ENCODE results near the gene CFAP100. TPM values are rescaled to one million over a fixed set of nuclear protein-coding genes. Genes with fewer than 3 reads are reported as not detected.

CFAP100 gene
- total and polyA plus RNA-seq, 2 of the 4 experiments (the other 2 are of a cell fraction) = not detected

- Histone ChIP-seq H3K4me3 (ENCODE audit: insufficient read depth, low read depth, low read length) (no peak overlapping the region), H3K56ac (ENCODE audit: extremely low read depth, insufficient read depth, low read length) (no peak overlapping the region), H3K4me1 (ENCODE audit: control insufficient read depth, insufficient read depth, low read length) (no peaks in the 10 kb centered on the region), H2AK9ac (replicated peaks; ENCODE audit: low read depth, low read length, poor library complexity) (no peak overlapping the region), H3K79me1 (ENCODE audit: low read depth in 1 of 2, low read length in 2 of 2) (no peaks in the 10 kb centered on the region), H2AFZ (replicated peaks; ENCODE audit: low read length, poor library complexity) (no peak overlapping the region), H4K91ac (ENCODE audit: insufficient read depth, low read depth, low read length) (no peak overlapping the region), H3K4me2 (ENCODE audit: low read depth, low read length) (no peak overlapping the region), H3K18ac (ENCODE audit: low read depth, low read length) (no peak overlapping the region), H3K4ac (ENCODE audit: low read depth, low read length) (no peak overlapping the region), H3K36me3 (ENCODE audit: control insufficient read depth, insufficient read depth, low read length) (no peaks in the 10 kb centered on the region), H2AK5ac (ENCODE audit: low read depth, low read length) (no peak overlapping the region), H4K5ac (ENCODE audit: low read depth, low read length) (no peak overlapping the region), H3K9ac (ENCODE audit: low read depth, low read length) (no peak overlapping the region), H3K27me3 (ENCODE audit: control insufficient read depth, insufficient read depth, low read length) (peaks cover 19% of the 10 kb centered on the region), H3K9me1 (ENCODE audit: insufficient read depth, low read length) (no peaks in the 10 kb centered on the region; the same call in 1 of the 2 replicates), H2BK5ac (ENCODE audit: low read depth, low read length, poor library complexity, severe bottlenecking) (no peak overlapping the region), H2BK20ac (ENCODE audit: low read depth, low read length) (no peak overlapping the region), H3K23ac (ENCODE audit: low read depth, low read length) (no peak overlapping the region), H4K8ac (ENCODE audit: low read depth in 2 of 2, low read length in 2 of 2) (no peak overlapping the region), H2BK120ac (ENCODE audit: low read depth, low read length) (no peak overlapping the region), H3K27ac (ENCODE audit: insufficient read depth, low read length) (no peak overlapping the region), H2BK15ac (ENCODE audit: low read depth, low read length) (no peak overlapping the region), H3K14ac (replicated peaks; ENCODE audit: low read depth, low read length) (no peak overlapping the region), H3K9me3 (ENCODE audit: control insufficient read depth, insufficient read depth, low read length) (no peaks in the 10 kb centered on the region), H4K20me1 (ENCODE audit: insufficient read depth, low read length) (no peaks in the 10 kb centered on the region)
- POLR2A ChIA-PET (ENCODE audit: unreplicated experiment) = no interaction called here
- dilution Hi-C loops (cut with HindIII; ENCODE audit: low sequenced_read_pairs, unreplicated experiment) (no loop called here), in situ Hi-C loops (cut with MboI; ENCODE audit: low sequenced_read_pairs) (loop anchor here (10.0 to 25.0 kb wide), 2 partner anchors 155 to 437 kb away; partner anchors contain the start of gene ROPN1B), intact Hi-C loops (cut with micrococcal nuclease) (no loop called here)
- DNase-seq (no peak), ATAC-seq (ENCODE audit: low read depth) (no peak)
- no TSS peak for BruUV-seq (replicated peaks)
- no peak for TF ChIP-seq MAZ (IDR thresholded peaks at IDR 0.05; ENCODE audit: borderline replicate concordance, low read depth, low read length)
- no peak for TF ChIP-seq RCOR1 (IDR thresholded peaks at IDR 0.05; ENCODE audit: insufficient replicate concordance, low read length)
- TF ChIP-seq RAD21 (IDR thresholded peaks at IDR 0.05; ENCODE audit: low read length) = no peak
- no peak for TF ChIP-seq RFX5 (IDR thresholded peaks at IDR 0.05; ENCODE audit: low read depth, low read length)
- no peak for TF ChIP-seq CHD1 (IDR thresholded peaks at IDR 0.05; ENCODE audit: low read depth, low read length)
- no peak for TF ChIP-seq ELK1 (IDR thresholded peaks at IDR 0.05; ENCODE audit: borderline replicate concordance, low read depth, low read length)
- TF ChIP-seq MXI1 (IDR thresholded peaks at IDR 0.05; ENCODE audit: borderline replicate concordance, low read depth, low read length) = no peak
- no peak for TF ChIP-seq NFE2L2 (IDR thresholded peaks at IDR 0.05; ENCODE audit: low read depth, low read length)
- no peak for TF ChIP-seq MAFK (IDR thresholded peaks at IDR 0.05; ENCODE audit: low read depth, low read length)
- TF ChIP-seq CEBPB (IDR thresholded peaks at IDR 0.05; ENCODE audit: low read depth, low read length) = no peak
- TF ChIP-seq USF2 (IDR thresholded peaks at IDR 0.05; ENCODE audit: low read depth, low read length) = no peak
- no peak for TF ChIP-seq SMC3 (IDR thresholded peaks at IDR 0.05; ENCODE audit: low read depth, low read length)
- TF ChIP-seq POLR2A (IDR thresholded peaks at IDR 0.05; ENCODE audit: low read depth, low read length) = no peak
- TF ChIP-seq BHLHE40 (IDR thresholded peaks at IDR 0.05; ENCODE audit: low read depth, low read length) = no peak
- no peak for TF ChIP-seq CTCF (conservative IDR thresholded peaks at IDR 0.05; ENCODE audit: low read depth, low read length)
- no peak for TF ChIP-seq FOS (IDR thresholded peaks at IDR 0.05; ENCODE audit: low read depth, low read length)
- no CpG with 5 or more reads among the region's 4 CpGs for WGBS, 2 experiments (ENCODE audit: extremely low coverage in 2 of 2, insufficient read length in 1 of 2)
- CTCF ChIA-PET = no interaction called here
Measured at GRCh38 chr3:126399756-126400155, 5.0 kb downstream of the CFAP100 start.
